Left cardiac atrium (tissue), 4 donors: ENCODE data around the gene OR2H2. TPM values are rescaled to one million over a fixed set of nuclear protein-coding genes. Genes with fewer than 3 reads are reported as not detected.

Experiments used
- ATAC-seq, 2 donors: fragments of 200-7000 bp; cut with Tn5 transposase; one replicate each; pipeline ENCODE4 v1.9.1; 2020; ENCODE audit warnings: mild to moderate bottlenecking in 2 of 2, moderate library complexity in 2 of 2
- DNase-seq: peaks from one replicate; pipeline ENCODE4 v3.0.0-alpha.2; 2020
- intact Hi-C, 2 donors: fragments of 100-400 bp; cut with DNase I; formaldehyde crosslinking; loops; one replicate each; pipeline versions ENCODE4 v1.14.1 to v1.15.1; 2022 to 2023
- long read RNA-seq: library from polyadenylated mRNA; unstranded; transcript quantifications from one replicate; pipeline ENCODE4 v2.0.0, GENCODE V29; 2021
- total RNA-seq, 2 donors: library from RNA; stranded (reverse); fragmentation: NEBNext Ultra II Directional; extraction: Animal tissue kit (Norgen Biotek cat#: 25700); gene quantifications; one replicate each; pipeline ENCODE4 v1.2.1, GENCODE V29; 2021
- donor health status: DM: no; HTN: yes; CAD: no.
- donor health status: DM: no; HTN: yes; CAD: no; lungs with severe emphysema.
- donor health status: DM: yes; HTN: yes; CAD: no.
- donor health status: Dilated cardiomyopathy.

Gene OR2H2
- total RNA-seq, result not detected
- long read RNA-seq, result 0 reads

- ATAC-seq, result no peak
- no peak for DNase-seq
- intact Hi-C loops, result loop anchor here (5.0 to 10.0 kb wide), 2 partner anchors 898 to 900 kb away; no protein-coding TSS in a partner anchor
Measured at GRCh38 chr6:29584821-29585220, at the start of gene OR2H2. TSS of gene OR2H2 (plus strand) at chr6:29585121. CDS start at chr6:29587945, 2,824 bp downstream.

- intact Hi-C loops, result no loop called here
- DNase-seq (no peak), ATAC-seq (no peak)
Measured at GRCh38 chr6:29537714-29538403, 47.1 kb upstream of the OR2H2 start.

GRCh38 chr6:29547573-29547972 lies 37.3 kb upstream of the OR2H2 start:
- DNase-seq (no peak), ATAC-seq (no peak)
- intact Hi-C loops, result no loop called here

- intact Hi-C loops, result no loop called here
- ATAC-seq, result peak; percentile 86 to 90
Measured at GRCh38 chr6:29552512-29553051, 32.3 kb upstream of the OR2H2 start.

GRCh38 chr6:29553268-29554057 lies 31.5 kb upstream of the OR2H2 start:
- ATAC-seq (peak; percentile 86 to 91), DNase-seq (peak; percentile 84)
- intact Hi-C loops, result no loop called here

More at GRCh38 chr6:29552512-29553051, 32.3 kb upstream of the OR2H2 start:
- DNase-seq, result no peak

GRCh38 chr6:29554764-29555163 lies 30.2 kb upstream of the OR2H2 start:
- intact Hi-C loops, result no loop called here
- DNase-seq (no peak), ATAC-seq (no peak)

- ATAC-seq (no peak), DNase-seq (no peak)
- intact Hi-C loops, result no loop called here
Measured at GRCh38 chr6:29557320-29557719, 27.6 kb upstream of the OR2H2 start.

GRCh38 chr6:29558439-29559079 lies 26.4 kb upstream of the OR2H2 start:
- DNase-seq (no peak), ATAC-seq (no peak)
- intact Hi-C loops, result no loop called here

GRCh38 chr6:29559524-29560287 lies 25.2 kb upstream of the OR2H2 start, which contains the start of gene UBD:
TSS of gene UBD (minus strand) at chr6:29559732. CDS start at chr6:29559701, 31 bp downstream.
- ATAC-seq (no peak), DNase-seq (no peak)
- intact Hi-C loops, result no loop called here

GRCh38 chr6:29561091-29561490 lies 23.8 kb upstream of the OR2H2 start:
- DNase-seq, result no peak
- no peak for ATAC-seq
- intact Hi-C loops, result no loop called here

- intact Hi-C loops, result no loop called here
- ATAC-seq (no peak), DNase-seq (no peak)
Measured at GRCh38 chr6:29561606-29562181, 23.2 kb upstream of the OR2H2 start.

GRCh38 chr6:29563435-29563965 lies 21.4 kb upstream of the OR2H2 start:
- ATAC-seq, result no peak
- DNase-seq, result no peak
- intact Hi-C loops, result no loop called here

- intact Hi-C loops, result no loop called here
- ATAC-seq (no peak), DNase-seq (no peak)
Measured at GRCh38 chr6:29564875-29565274, 20.0 kb upstream of the OR2H2 start.

- DNase-seq (no peak), ATAC-seq (no peak)
- intact Hi-C loops, result no loop called here
Measured at GRCh38 chr6:29566856-29567255, 18.1 kb upstream of the OR2H2 start.

- DNase-seq (no peak), ATAC-seq (no peak)
- intact Hi-C loops, result no loop called here
Measured at GRCh38 chr6:29567541-29567940, 17.4 kb upstream of the OR2H2 start.

- DNase-seq (no peak), ATAC-seq (no peak)
- intact Hi-C loops, result no loop called here
Measured at GRCh38 chr6:29567991-29568390, 16.9 kb upstream of the OR2H2 start.

GRCh38 chr6:29576056-29576455 lies 8.9 kb upstream of the OR2H2 start:
- no peak for ATAC-seq
- no peak for DNase-seq

GRCh38 chr6:29577544-29577943 lies 7.4 kb upstream of the OR2H2 start:
- intact Hi-C loops, result no loop called here
- ATAC-seq, result no peak

More at GRCh38 chr6:29576056-29576455, 8.9 kb upstream of the OR2H2 start:
- intact Hi-C loops, result no loop called here

More at GRCh38 chr6:29577544-29577943, 7.4 kb upstream of the OR2H2 start:
- no peak for DNase-seq
